PC-9 (cell line): Measurements from ENCODE around the gene PGD. TPM values are rescaled to one million over a fixed set of nuclear protein-coding genes. Genes with fewer than 3 reads are reported as not detected.
"Not testable (repeated sequence)": the region's sequence is repeated elsewhere in the genome, so short reads cannot be mapped to it uniquely, and the experiment has no call there.

Experiments used
- BruUV-seq: library from RNA; stranded (reverse); fragments of 400-500 nt; replicated peaks from 2 replicates; lab custom pipeline; 2021; lab: Mats Ljungman, UMichigan
- CTCF ChIA-PET: fragments of 300-600 bp; sonication (Branson Sonifier 250); formaldehyde crosslinking; loops from one replicate; lab custom pipeline; 2022; ENCODE audit warnings: antibody characterized with exemption; lab: Charles Lee
- POLR2A ChIA-PET: fragments of 300-600 bp; sonication (Branson Sonifier 250); formaldehyde crosslinking; loops from one replicate; lab custom pipeline; 2022; ENCODE audit warnings: antibody characterized with exemption; ENCODE audit not compliant: unreplicated experiment; lab: Charles Lee
- DNase-seq, 2 experiments: peaks; one replicate each; pipeline versions ENCODE4 v3.0.0 to v3.0.0-alpha.2; 2015 to 2022; ENCODE audit warnings: mixed read lengths in 1 of 2
- H2AFZ ChIP-seq: fragments of 200-600 bp; sonication (generic); 2 replicates; pipeline ENCODE4 v1.8.1; 2017; ENCODE audit warnings: antibody characterized with exemption
- H3F3A ChIP-seq: fragments of 200-600 bp; sonication (generic); 2 replicates; pipeline ENCODE4 v1.8.1; 2017; ENCODE audit warnings: antibody characterized with exemption, mild to moderate bottlenecking, low read depth; ENCODE audit not compliant: insufficient read depth
- H3K27ac ChIP-seq: fragments of 200-600 bp; sonication (generic); 2 replicates; pipeline ENCODE4 v1.6.1; 2016; ENCODE audit warnings: mixed run types
- H3K27me3 ChIP-seq: fragments of 200-600 bp; sonication (generic); 2 replicates; pipeline ENCODE4 v1.6.1; 2016; ENCODE audit warnings: low read depth, mixed run types; ENCODE audit not compliant: insufficient read depth
- H3K36me3 ChIP-seq: fragments of 200-600 bp; sonication (generic); 2 replicates; pipeline ENCODE4 v1.6.1; 2016; ENCODE audit warnings: low read depth, mixed run types
- H3K4me1 ChIP-seq: fragments of 200-600 bp; sonication (generic); replicated peaks from 2 replicates; pipeline ENCODE4 v1.6.1; 2016; ENCODE audit warnings: mixed run types; ENCODE audit not compliant: insufficient read depth
- H3K4me2 ChIP-seq: fragments of 200-600 bp; sonication (generic); 2 replicates; pipeline ENCODE4 v1.6.1; 2017; ENCODE audit warnings: mixed run types
- H3K4me3 ChIP-seq: fragments of 200-600 bp; sonication (generic); 2 replicates; pipeline ENCODE4 v1.6.1; 2016; ENCODE audit warnings: mixed run types
- H3K79me2 ChIP-seq: fragments of 200-600 bp; sonication (generic); 2 replicates; pipeline ENCODE4 v1.6.1; 2017; ENCODE audit warnings: low read depth, mixed run types
- H3K9me2 ChIP-seq: fragments of 200-600 bp; sonication (generic); 2 replicates; pipeline ENCODE4 v1.8.1; 2017; ENCODE audit warnings: mild to moderate bottlenecking; ENCODE audit not compliant: insufficient read depth
- H3K9me3 ChIP-seq: fragments of 200-600 bp; sonication (generic); 2 replicates; pipeline ENCODE4 v1.8.1; 2016; ENCODE audit warnings: low read depth; ENCODE audit not compliant: insufficient read depth
- H4K20me1 ChIP-seq: fragments of 200-600 bp; sonication (generic); 2 replicates; pipeline ENCODE4 v1.8.1; 2017; ENCODE audit not compliant: insufficient read depth
- EZH2 ChIP-seq: fragments of 200-600 bp; sonication (generic); IDR thresholded peaks from 2 replicates; pipeline ENCODE4 v1.8.0; 2017; ENCODE audit warnings: antibody characterized with exemption, low read depth
- intact Hi-C: fragments of 100-400 bp; cut with micrococcal nuclease; formaldehyde crosslinking; loops from one replicate; pipeline ENCODE4 v1.10.0; 2022; ENCODE audit not compliant: unreplicated experiment
- total RNA-seq: library from RNA; stranded (reverse); gene quantifications from 2 replicates; pipeline ENCODE4 v1.2.3, GENCODE V29; 2021
- TF ChIP-seq, protein P1 (sequence below): fragments of 200-600 bp; sonication (generic); conservative IDR thresholded peaks from 2 replicates; pipeline ENCODE4 v1.6.1; 2017; ENCODE audit warnings: mixed run types, antibody characterized with exemption, mild to moderate bottlenecking, moderate library complexity

The PGD gene
- total RNA-seq, 1 experiment from 2014 or later: 526 TPM

DNA sequence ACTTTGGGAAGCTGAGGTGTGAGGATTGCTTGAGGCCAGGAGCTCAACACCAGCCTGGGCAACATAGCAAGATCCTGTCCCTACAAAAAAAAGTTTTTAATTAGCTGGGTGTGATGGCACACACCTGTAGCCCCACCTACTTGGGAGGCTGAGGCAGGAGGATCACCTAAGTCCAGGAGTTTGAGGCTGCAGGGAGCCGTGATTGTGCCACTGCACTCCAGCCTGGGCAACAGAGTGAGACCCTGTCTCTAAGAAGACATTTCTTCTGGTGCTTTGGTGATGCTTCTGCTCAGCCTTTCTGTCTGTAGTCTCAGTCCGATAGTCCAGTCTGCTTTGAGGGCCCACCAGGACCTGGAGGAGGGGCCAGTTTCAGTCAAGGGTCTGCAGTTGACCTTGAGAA lies 8.3 kb downstream of the PGD start:
- Histone ChIP-seq H3K9me3 (no peaks in the 10 kb centered on the region), H2AFZ (no peak overlapping the region), H3K27ac (no peak overlapping the region), H3K4me2 (no peak overlapping the region), H3F3A (peaks cover 36% of the 10 kb centered on the region), H3K36me3 (peaks cover 57% of the 10 kb centered on the region), H3K4me1 (peaks cover 18% of the 10 kb centered on the region), H3K79me2 (peaks cover 32% of the 10 kb centered on the region), H4K20me1 (no peaks in the 10 kb centered on the region), H3K9me2 (no peaks in the 10 kb centered on the region), H3K4me3 (no peak overlapping the region), H3K27me3 (no peaks in the 10 kb centered on the region)
- ChIA-PET CTCF (interaction anchor here (0.6 kb wide), 1 partner anchor 451 kb away, joined by 5 read pairs; no protein-coding TSS in a partner anchor), POLR2A (interaction anchor here (0.6 kb wide), 1 partner anchor 868 kb away, joined by 3 read pairs; the partner anchor contains the start of gene SLC25A33)
- no peak for DNase-seq
- no TSS peak for BruUV-seq
- TF ChIP-seq, protein P1, sequence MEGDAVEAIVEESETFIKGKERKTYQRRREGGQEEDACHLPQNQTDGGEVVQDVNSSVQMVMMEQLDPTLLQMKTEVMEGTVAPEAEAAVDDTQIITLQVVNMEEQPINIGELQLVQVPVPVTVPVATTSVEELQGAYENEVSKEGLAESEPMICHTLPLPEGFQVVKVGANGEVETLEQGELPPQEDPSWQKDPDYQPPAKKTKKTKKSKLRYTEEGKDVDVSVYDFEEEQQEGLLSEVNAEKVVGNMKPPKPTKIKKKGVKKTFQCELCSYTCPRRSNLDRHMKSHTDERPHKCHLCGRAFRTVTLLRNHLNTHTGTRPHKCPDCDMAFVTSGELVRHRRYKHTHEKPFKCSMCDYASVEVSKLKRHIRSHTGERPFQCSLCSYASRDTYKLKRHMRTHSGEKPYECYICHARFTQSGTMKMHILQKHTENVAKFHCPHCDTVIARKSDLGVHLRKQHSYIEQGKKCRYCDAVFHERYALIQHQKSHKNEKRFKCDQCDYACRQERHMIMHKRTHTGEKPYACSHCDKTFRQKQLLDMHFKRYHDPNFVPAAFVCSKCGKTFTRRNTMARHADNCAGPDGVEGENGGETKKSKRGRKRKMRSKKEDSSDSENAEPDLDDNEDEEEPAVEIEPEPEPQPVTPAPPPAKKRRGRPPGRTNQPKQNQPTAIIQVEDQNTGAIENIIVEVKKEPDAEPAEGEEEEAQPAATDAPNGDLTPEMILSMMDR: no peak
- TF ChIP-seq EZH2: no peak
- intact Hi-C loops: no loop called here

DNA sequence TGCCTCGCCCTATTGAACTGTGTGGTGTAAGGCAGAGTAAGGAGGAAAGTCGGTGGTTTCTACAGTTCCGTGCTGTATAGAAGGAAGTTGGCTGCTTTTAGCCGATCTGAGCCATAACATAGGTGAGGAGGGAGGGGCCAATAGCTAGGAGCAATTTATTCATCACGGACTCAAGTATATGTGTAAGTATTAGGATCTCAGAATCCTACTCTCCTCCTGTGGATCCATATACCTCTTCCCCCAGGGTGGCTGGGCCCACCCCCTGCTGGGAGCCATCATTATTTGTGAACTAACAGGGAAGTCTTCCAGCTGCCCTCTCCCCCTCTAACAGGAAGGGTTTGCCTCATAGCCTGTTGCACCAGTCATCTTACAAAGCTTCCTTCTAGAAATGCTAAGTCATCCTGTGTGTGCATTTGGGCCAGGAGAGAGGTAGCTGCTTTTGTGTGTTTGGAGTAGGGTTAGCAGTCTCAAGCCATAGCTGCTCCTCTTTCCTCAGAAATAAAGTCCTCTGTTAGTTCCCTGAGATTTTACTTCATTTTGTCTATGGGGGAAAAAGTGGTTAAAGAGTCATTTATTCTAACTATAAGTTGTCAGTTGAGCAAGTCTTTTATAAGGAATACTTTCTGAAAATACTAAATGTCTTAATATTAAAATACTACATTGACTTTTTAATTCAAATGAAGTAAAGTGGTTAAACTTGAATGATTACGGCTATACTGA lies 16.5 kb downstream of the PGD start:
- H3K4me3 ChIP-seq: peak overlapping the region; percentile 33; the same call in 1 of the 2 replicates

DNA sequence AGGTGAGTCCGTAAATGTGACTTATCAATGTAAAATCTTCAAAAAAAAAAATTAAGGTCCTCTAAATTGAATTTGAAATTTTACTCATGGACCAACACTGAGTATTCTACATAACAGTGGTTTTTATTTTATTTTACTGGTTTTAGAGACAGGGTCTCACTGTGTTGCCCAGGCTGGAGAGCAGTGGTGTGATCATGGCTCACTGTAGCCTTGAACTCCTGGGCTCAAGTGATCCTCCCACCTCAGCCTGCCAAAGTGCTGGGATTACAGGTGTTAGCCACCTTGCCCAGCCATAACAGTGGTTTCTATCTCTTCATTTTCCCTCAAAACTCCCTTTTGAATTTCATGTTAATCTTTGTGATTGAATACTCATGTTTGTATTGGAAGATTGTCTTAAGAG lies 17.1 kb downstream of the PGD start:
- H3K27ac ChIP-seq: peak overlapping the region; percentile 100
- H3F3A ChIP-seq: peaks cover 82% of the 10 kb centered on the region

More for the DNA sequence above, 16.5 kb downstream of the PGD start:
- H3K9me3 ChIP-seq: no peaks in the 10 kb centered on the region
- H3K4me2 ChIP-seq: peak overlapping the region; percentile 68
- H3K79me2 ChIP-seq: peaks cover 15% of the 10 kb centered on the region
- H3F3A ChIP-seq: peaks cover 83% of the 10 kb centered on the region
- intact Hi-C loops: loop anchor here (1.0 kb wide), 2 partner anchors 17 to 37 kb away; no protein-coding TSS in a partner anchor
- H2AFZ ChIP-seq: no peak overlapping the region
- ChIA-PET CTCF (interaction anchor here (0.6 to 0.8 kb wide), 2 partner anchors 38 to 204 kb away, joined by 3 read pairs; no protein-coding TSS in a partner anchor), POLR2A (interaction anchor here (0.5 to 1.0 kb wide), 7 partner anchors 13 to 525 kb away, joined by 3 to 8 read pairs (median 4); no protein-coding TSS in a partner anchor)
- peak; percentile 87 to 96 for DNase-seq
- no peaks in the 10 kb centered on the region for H4K20me1 ChIP-seq
- TF ChIP-seq, protein P1: no peak
- TF ChIP-seq EZH2: no peak
- H3K4me1 ChIP-seq: peaks cover 52% of the 10 kb centered on the region
- H3K9me2 ChIP-seq: no peaks in the 10 kb centered on the region
- peak overlapping the region; percentile 100 for H3K27ac ChIP-seq
- no peaks in the 10 kb centered on the region for H3K27me3 ChIP-seq
- no TSS peak for BruUV-seq
- H3K36me3 ChIP-seq: peaks cover 59% of the 10 kb centered on the region

DNA sequence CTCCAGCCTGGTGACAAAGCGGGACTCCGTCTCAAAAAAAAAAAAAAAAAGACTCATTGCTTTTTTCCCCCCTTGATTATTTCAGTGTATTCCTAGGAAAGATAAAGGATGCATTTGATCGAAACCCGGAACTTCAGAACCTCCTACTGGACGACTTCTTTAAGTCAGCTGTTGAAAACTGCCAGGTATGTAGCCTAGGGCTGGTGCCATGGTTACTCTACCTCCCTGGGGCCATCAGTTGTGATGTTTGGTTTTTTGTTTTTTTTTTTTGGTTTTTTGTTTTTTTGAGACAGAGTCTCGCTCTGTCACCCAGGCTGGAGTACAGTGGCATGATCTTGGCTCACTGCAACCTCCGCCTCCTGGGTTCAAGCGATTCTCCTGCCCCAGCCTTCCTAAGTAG lies 19.9 kb downstream of the PGD start:
- CTCF ChIA-PET, H3K4me2 ChIP-seq, H3K4me3 ChIP-seq, H3K9me2 ChIP-seq, POLR2A ChIA-PET, H3K9me3 ChIP-seq, H2AFZ ChIP-seq, H4K20me1 ChIP-seq, intact Hi-C loops, DNase-seq, BruUV-seq, H3K27me3 ChIP-seq: not testable (repeated sequence)
- H3K36me3 ChIP-seq: peaks cover 33% of the 10 kb centered on the region
- H3F3A ChIP-seq: peaks cover 57% of the 10 kb centered on the region
- peaks cover 29% of the 10 kb centered on the region for H3K4me1 ChIP-seq
- H3K27ac ChIP-seq: peak overlapping the region; percentile 100
- peaks cover 15% of the 10 kb centered on the region for H3K79me2 ChIP-seq

More for the DNA sequence above, 17.1 kb downstream of the PGD start:
- not testable (repeated sequence) for H4K20me1 ChIP-seq, DNase-seq, H3K9me2 ChIP-seq, H3K27me3 ChIP-seq, H2AFZ ChIP-seq, H3K9me3 ChIP-seq
- ChIA-PET CTCF (interaction anchor here (0.6 kb wide), 1 partner anchor 205 kb away, joined by 3 read pairs; no protein-coding TSS in a partner anchor), POLR2A (interaction anchor here (0.6 kb wide), 1 partner anchor 526 kb away, joined by 3 read pairs; no protein-coding TSS in a partner anchor)
- intact Hi-C loops: loop anchor here (1.0 kb wide), 2 partner anchors 18 to 38 kb away; no protein-coding TSS in a partner anchor
- peaks cover 52% of the 10 kb centered on the region for H3K4me1 ChIP-seq
- TSS peak; percentile 47 for BruUV-seq
- H3K79me2 ChIP-seq: peaks cover 15% of the 10 kb centered on the region
- H3K4me3 ChIP-seq: peak overlapping the region; percentile 33; the same call in 1 of the 2 replicates
- H3K4me2 ChIP-seq: peak overlapping the region; percentile 68
- peaks cover 57% of the 10 kb centered on the region for H3K36me3 ChIP-seq
